HCT116 (cell line): Measurements from ENCODE around the gene TADA2B. TPM values are rescaled to one million over a fixed set of nuclear protein-coding genes. Genes with fewer than 3 reads are reported as not detected.
"Not testable (repeated sequence)": the region's sequence is repeated elsewhere in the genome, so short reads cannot be mapped to it uniquely, and the experiment has no call there.

Experiments used
- ATAC-seq: fragments of 200-7000 bp; cut with Tn5 transposase; 2 replicates; pipeline ENCODE4 v1.9.1; 2020; ENCODE audit warnings: mild to moderate bottlenecking, moderate library complexity
- BruUV-seq: library from RNA; stranded (reverse); fragments of 400-500 nt; replicated peaks from 2 replicates; lab custom pipeline; 2021; lab: Mats Ljungman, UMichigan
- CTCF ChIA-PET: fragments of 300-600 bp; sonication (Branson Sonifier 250); formaldehyde crosslinking; loops from one replicate; lab custom pipeline; 2021; ENCODE audit warnings: antibody characterized with exemption; lab: Charles Lee
- POLR2A ChIA-PET: fragments of 300-600, 350-600 bp; sonication (Branson Sonifier 250); formaldehyde crosslinking; loops from one replicate; lab custom pipeline; 2021; ENCODE audit warnings: antibody characterized with exemption; lab: Charles Lee
- RAD21 ChIA-PET, 2 experiments: fragments of 300-600 bp; sonication (Branson Sonifier 250); formaldehyde crosslinking; loops; one replicate each; lab custom pipeline; 2023; ENCODE audit warnings: low total read pairs in 2 of 2; ENCODE audit not compliant: uncharacterized antibody in 2 of 2, unreplicated experiment in 2 of 2, low non-redundant PET in 1 of 2; lab: Charles Lee
- DNase-seq: peaks from one replicate; pipeline ENCODE4 v3.0.0-alpha.2; 2010; ENCODE audit warnings: low read depth, low spot score
- H2AFZ ChIP-seq: fragments of 200-600 bp; shearing (Covaris generic), sonication (generic); 2 replicates; pipeline ENCODE4 v1.6.1; 2017; ENCODE audit warnings: low read depth, mixed run types, mixed read lengths, antibody characterized with exemption, low read length; ENCODE audit not compliant: poor library complexity, severe bottlenecking
- H3K27ac ChIP-seq: 2 replicates; pipeline ENCODE4 v1.5.1; 2012; ENCODE audit warnings: low read depth, low read length
- H3K27me3 ChIP-seq: fragments of 200-600 bp; sonication (generic); 2 replicates; pipeline ENCODE4 v1.6.1; 2016; ENCODE audit warnings: mixed run types, low read length, mixed read lengths; ENCODE audit not compliant: insufficient read depth
- H3K36me3 ChIP-seq, 2 experiments: fragments of 200-500 bp in 1 of 2; fragments of 200-600 bp in 1 of 2; sonication (Bioruptor generic) in 1 of 2; sonication (generic) in 1 of 2; 2 replicates each; pipeline versions ENCODE4 v1.5.1 to v1.6.1; 2014 to 2016; ENCODE audit warnings: low read length in 2 of 2, inconsistent platforms in 1 of 2, mixed read lengths in 1 of 2, mixed run types in 1 of 2; ENCODE audit not compliant: insufficient read depth in 2 of 2, control insufficient read depth in 1 of 2
- H3K4me1 ChIP-seq, 2 experiments: fragments of 200-600 bp in 1 of 2; sonication (generic) in 1 of 2; 2 replicates each; pipeline versions ENCODE4 v1.5.1 to v1.6.1; 2012 to 2017; ENCODE audit warnings: low read length in 2 of 2, inconsistent platforms in 1 of 2, mild to moderate bottlenecking in 1 of 2, mixed read lengths in 1 of 2, mixed run types in 1 of 2, moderate library complexity in 1 of 2; ENCODE audit not compliant: insufficient read depth in 2 of 2, control insufficient read depth in 1 of 2
- H3K4me2 ChIP-seq: fragments of 200-600 bp; sonication (generic); 2 replicates; pipeline ENCODE4 v1.6.1; 2017; ENCODE audit warnings: mixed run types, low read length, mixed read lengths
- H3K4me3 ChIP-seq, 2 experiments: fragments of 200-600 bp in 1 of 2; sonication (generic) in 1 of 2; replicated peaks in 1 of 2; 2 replicates each; pipeline ENCODE4 v1.5.1; 2011 to 2016; ENCODE audit warnings: low read length in 2 of 2, control low read depth in 1 of 2, low read depth in 1 of 2, mild to moderate bottlenecking in 1 of 2, mixed read lengths in 1 of 2, mixed run types in 1 of 2
- H3K79me2 ChIP-seq: fragments of 200-600 bp; sonication (generic); 2 replicates; pipeline ENCODE4 v1.6.1; 2017; ENCODE audit warnings: mild to moderate bottlenecking, mixed run types, low read length, moderate library complexity, mixed read lengths; ENCODE audit not compliant: insufficient read depth
- H3K9ac ChIP-seq: fragments of 200-600 bp; sonication (generic); 2 replicates; pipeline ENCODE4 v1.6.1; 2016; ENCODE audit warnings: low read length, mixed read lengths
- H3K9me2 ChIP-seq: fragments of 200-600 bp; sonication (generic), shearing (Covaris generic); 2 replicates; pipeline ENCODE4 v1.6.1; 2017; ENCODE audit warnings: mixed run types, mild to moderate bottlenecking, moderate library complexity; ENCODE audit not compliant: insufficient read depth
- H3K9me3 ChIP-seq, 2 experiments: fragments of 200-500 bp in 1 of 2; fragments of 200-600 bp in 1 of 2; sonication (Bioruptor generic) in 1 of 2; sonication (generic) in 1 of 2; 2 replicates each; pipeline ENCODE4 v1.6.1; 2014 to 2017; ENCODE audit warnings: low read length in 2 of 2, mixed read lengths in 2 of 2, inconsistent platforms in 1 of 2, low read depth in 1 of 2, mild to moderate bottlenecking in 1 of 2, mixed run types in 1 of 2, moderate library complexity in 1 of 2; ENCODE audit not compliant: control insufficient read depth in 1 of 2, insufficient read depth in 1 of 2
- H4K20me1 ChIP-seq: fragments of 200-600 bp; sonication (generic), shearing (Covaris generic); 2 replicates; pipeline ENCODE4 v1.6.1; 2017; ENCODE audit warnings: mixed run types, mild to moderate bottlenecking, moderate library complexity; ENCODE audit not compliant: insufficient read depth
- EGR1 ChIP-seq: IDR thresholded peaks from 2 replicates; pipeline ENCODE4 v1.6.1; 2012; ENCODE audit warnings: low read depth
- YY1 ChIP-seq: IDR thresholded peaks from 2 replicates; pipeline ENCODE4 v1.6.1; 2011; ENCODE audit warnings: low read length, low read depth, moderate library complexity, mild to moderate bottlenecking; ENCODE audit not compliant: insufficient replicate concordance; ENCODE audit errors: extremely low read depth
- intact Hi-C: fragments of 100-400 bp; cut with micrococcal nuclease; formaldehyde crosslinking; loops from 2 replicates; pipeline ENCODE4 v1.10.0; 2022
- total RNA-seq: library from RNA; stranded (reverse); gene quantifications from one replicate; pipeline ENCODE4 v1.2.1, GENCODE V29; 2021; ENCODE audit not compliant: unreplicated experiment

Gene TADA2B
- total RNA-seq, 1 experiment from 2014 or later: 13.4 TPM

GRCh38 chr4:7078025-7078424 is 34.9 kb downstream of the TADA2B start (continued):
- no peak for TF ChIP-seq YY1
- no peak for TF ChIP-seq EGR1

DNA sequence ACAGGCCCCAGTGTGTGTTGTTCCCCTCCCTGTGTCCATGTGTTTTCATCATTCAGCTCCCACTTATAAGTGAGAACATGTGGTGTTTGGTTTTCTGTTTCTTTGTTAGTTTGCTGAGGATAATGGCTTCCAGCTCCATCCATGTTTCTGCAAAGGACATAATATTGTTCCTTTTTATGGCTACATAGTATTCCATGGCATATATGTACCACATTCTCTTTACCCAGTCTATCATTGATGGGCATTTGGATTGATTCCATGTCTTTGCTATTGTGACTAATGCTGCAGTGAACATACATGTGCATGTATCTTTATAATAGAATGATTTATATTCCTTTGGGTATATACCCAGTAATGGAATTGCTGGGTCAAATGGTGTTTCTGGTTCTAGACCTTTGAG is 36.3 kb downstream of the TADA2B start:
- BruUV-seq, H3K79me2 ChIP-seq, H2AFZ ChIP-seq, POLR2A ChIA-PET, H3K9ac ChIP-seq, H3K9me2 ChIP-seq, ATAC-seq, RAD21 ChIA-PET, H3K36me3 ChIP-seq, H3K9me3 ChIP-seq, H3K27me3 ChIP-seq, intact Hi-C loops, DNase-seq, H3K4me2 ChIP-seq, H3K4me3 ChIP-seq, H4K20me1 ChIP-seq, H3K27ac ChIP-seq: not testable (repeated sequence)
- H3K4me1 ChIP-seq: peaks cover 0 to 10% of the 10 kb centered on the region in 2 experiments; a peak in 2 of 4 replicates
- CTCF ChIA-PET: interaction anchor here (2.5 kb wide), 1 partner anchor 9 kb away, joined by 10 read pairs; no protein-coding TSS in a partner anchor

- BruUV-seq, H3K27me3 ChIP-seq, H3K27ac ChIP-seq, H3K9ac ChIP-seq, H3K79me2 ChIP-seq, RAD21 ChIA-PET, H2AFZ ChIP-seq, H3K4me1 ChIP-seq, H4K20me1 ChIP-seq, H3K4me2 ChIP-seq, H3K9me3 ChIP-seq, H3K36me3 ChIP-seq, DNase-seq, H3K4me3 ChIP-seq, H3K9me2 ChIP-seq, POLR2A ChIA-PET, ATAC-seq: not testable (repeated sequence)
- intact Hi-C loops: loop anchor here (10.0 kb wide), 1 partner anchor 215 kb away; no protein-coding TSS in a partner anchor
- CTCF ChIA-PET: interaction anchor here (2.5 kb wide), 1 partner anchor 9 kb away, joined by 10 read pairs; no protein-coding TSS in a partner anchor
Measured at GRCh38 chr4:7079909-7080308, 36.7 kb downstream of the TADA2B start.
